Stimulated activated CD8-positive, alpha-beta memory T cell treated with anti-CD3 and anti-CD28 coated beads, Interleukin-12 subunit alpha, Interleukin-12 subunit beta, amount 100 ng/mL, for 4 hours (primary cell): Measurements from ENCODE around the gene PDGFB.
A peak's percentile ranks its signal among the peaks of the same experiment; 100 is the strongest.

Experiments used
- DNase-seq: peaks from one replicate; pipeline ENCODE4 v3.0.0-alpha.2; 2020; ENCODE audit warnings: low read depth

Gene PDGFB

DNA sequence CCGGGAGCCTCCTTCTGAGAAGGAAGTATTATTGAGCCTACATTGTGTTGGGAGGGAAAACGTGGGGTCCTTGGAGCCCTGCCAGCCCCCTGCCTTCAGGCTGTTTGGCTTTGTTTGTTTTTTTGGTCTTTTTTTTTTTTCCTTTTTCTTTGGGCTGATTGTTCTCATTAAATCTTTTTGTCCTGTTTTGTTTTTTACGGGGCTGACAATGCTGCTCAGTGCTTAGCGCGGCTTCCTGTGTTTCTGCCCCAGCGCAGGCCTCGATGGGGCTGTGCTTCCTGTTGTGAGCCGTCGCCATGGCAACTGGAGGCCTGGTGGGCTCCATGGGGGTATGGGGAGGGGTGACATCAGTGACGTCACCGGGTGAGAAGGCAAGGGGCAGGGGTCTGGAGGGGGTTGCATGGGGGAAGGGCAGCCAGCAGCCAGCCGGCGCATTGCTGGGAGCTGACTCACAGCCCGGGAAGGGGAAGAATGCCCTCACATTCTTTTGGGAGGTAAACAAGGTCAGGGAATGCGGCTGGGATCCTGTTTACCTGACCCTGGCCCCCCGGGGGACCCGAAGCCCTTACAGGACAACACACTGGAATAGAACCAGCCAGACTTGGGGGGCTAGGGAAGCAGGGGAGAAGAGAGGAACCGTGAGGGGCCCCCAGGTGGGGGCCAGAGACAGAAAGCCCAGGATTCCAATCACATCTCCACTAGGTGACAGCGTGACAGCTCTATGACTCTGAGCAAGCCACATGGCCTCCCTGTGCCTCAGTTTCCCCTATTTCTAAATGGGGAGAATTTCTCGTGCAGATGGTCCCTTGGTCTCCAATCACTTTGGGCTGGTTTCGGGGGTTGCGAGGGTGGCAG, 70.1 kb downstream of the PDGFB start:
- DNase-seq, result peak; percentile 53

- no peak for DNase-seq
Observed at GRCh38 chr22:39173787-39174497, 70.8 kb downstream of the PDGFB start.
